ENCODE data around the gene HAS3.

- no peak for TF ChIP-seq CTCF (conservative IDR thresholded peaks at IDR 0.05; ENCODE audit: low read depth, low read length)
- no peak for TF ChIP-seq EZH2 (IDR thresholded peaks at IDR 0.05; ENCODE audit: low read length, unreplicated experiment)
- TF ChIP-seq EZH2phosphoT487 (IDR thresholded peaks at IDR 0.05; ENCODE audit: borderline replicate concordance, low read length) = no peak
Observed at GRCh38 chr16:69145658-69146057, 40.2 kb downstream of the HAS3 start.

All from PC-3 (cell line).